SK-N-SH treated with all-trans-retinoic acid at 6 μM for 48 hours (cell line): ENCODE measurements around the gene LSM4.

ENCODE experiments used
- CSRNP3 ChIP-seq: fragments of 250-450 bp; sonication (Bioruptor Pico); IDR thresholded peaks from 2 replicates; pipeline ENCODE4 v1.5.1; 2021; ENCODE audit warnings: mild to moderate bottlenecking, moderate library complexity
- ISL1 ChIP-seq: fragments of 250-450 bp; sonication (Bioruptor Pico); IDR thresholded peaks from 2 replicates; pipeline ENCODE4 v2.1.2; 2022; ENCODE audit warnings: mild to moderate bottlenecking, moderate library complexity

- TF ChIP-seq ISL1 (CRISPR knock-in tag): no peak
- no peak for TF ChIP-seq CSRNP3 (CRISPR knock-in tag)
Observed at GRCh38 chr19:18308051-18308947, 14.6 kb downstream of the LSM4 start.
